Activated effector memory CD4-positive, alpha-beta T cell treated with anti-CD3 and anti-CD28 coated beads, Interleukin-2, amount 50 U/mL, for 16 hours (primary cell): ENCODE data around the gene CCDC27.
"Not testable (repeated sequence)": the region's sequence is repeated elsewhere in the genome, so short reads cannot be mapped to it uniquely, and the experiment has no call there.

Source experiments
- DNase-seq: peaks from one replicate; pipeline ENCODE4 v3.0.0-alpha.2; 2020

The CCDC27 gene

GRCh38 chr1:3740042-3740441 lies 12.2 kb upstream of the CCDC27 start:
- DNase-seq = no peak

GRCh38 chr1:3740752-3741151 lies 11.5 kb upstream of the CCDC27 start:
- DNase-seq = no peak

DNA sequence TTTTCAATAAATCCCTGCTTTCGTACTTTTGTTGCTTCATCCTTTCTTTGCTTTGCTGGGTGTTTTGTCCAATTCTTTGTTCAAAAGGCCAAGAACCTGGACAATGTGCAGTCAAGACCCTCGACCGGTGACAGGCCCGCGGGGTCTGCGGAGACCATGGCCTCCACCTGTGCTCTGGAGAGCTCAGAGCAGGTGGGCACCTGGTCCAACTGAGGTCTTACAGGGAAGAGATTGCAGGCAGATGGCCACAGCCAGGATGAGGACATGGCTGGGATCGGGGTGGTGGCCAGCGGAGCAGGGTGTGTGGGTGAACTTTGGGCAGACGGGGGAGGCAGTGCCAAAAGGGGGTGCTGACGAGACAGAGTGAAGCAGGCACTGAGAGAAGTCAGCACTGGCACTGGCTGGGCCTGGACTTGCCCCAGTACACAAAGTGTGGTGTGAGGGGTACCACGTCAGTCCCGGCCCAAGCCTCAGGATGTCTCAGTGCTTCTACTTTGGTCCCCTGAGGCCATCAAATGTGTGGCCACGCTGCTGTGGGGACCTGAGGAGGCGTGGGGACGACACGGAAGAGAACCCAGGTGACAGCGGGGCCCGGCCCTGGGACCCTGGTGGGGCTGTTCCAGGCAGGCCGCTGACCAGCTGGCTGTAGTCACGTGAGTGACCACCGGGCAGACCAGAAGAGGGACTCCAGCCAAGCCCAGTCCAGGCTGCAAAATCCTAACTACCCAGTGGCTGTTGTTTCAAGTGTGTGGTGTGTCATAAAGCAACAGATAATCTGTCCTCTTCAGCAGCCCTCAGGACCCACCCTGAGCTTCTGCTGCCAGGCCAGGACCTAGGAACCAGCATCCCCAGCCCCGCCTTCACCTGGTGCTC lies 10.4 kb upstream of the CCDC27 start:
- no peak for DNase-seq

- no peak for DNase-seq
Measured at GRCh38 chr1:3742439-3743298, 9.6 kb upstream of the CCDC27 start.

DNA sequence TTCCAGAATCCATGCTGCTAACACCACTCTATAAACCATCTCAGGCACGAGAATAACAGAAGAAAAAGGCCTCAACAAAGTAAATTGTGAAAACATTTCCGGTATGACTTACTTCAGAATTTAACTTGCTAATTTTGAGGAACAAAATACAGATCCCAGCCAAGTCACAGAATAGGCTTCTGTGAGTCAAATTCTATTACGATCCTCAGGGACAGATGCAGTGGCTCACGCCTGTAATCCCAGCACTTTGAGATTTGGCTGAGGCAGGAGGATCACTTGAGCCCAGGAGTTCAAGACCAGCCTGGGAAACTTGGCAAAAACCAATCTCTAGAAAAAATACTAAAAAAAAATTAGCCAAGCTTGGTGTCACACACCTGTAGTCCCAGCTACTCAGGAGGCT lies 8.8 kb upstream of the CCDC27 start:
- no peak for DNase-seq

DNA sequence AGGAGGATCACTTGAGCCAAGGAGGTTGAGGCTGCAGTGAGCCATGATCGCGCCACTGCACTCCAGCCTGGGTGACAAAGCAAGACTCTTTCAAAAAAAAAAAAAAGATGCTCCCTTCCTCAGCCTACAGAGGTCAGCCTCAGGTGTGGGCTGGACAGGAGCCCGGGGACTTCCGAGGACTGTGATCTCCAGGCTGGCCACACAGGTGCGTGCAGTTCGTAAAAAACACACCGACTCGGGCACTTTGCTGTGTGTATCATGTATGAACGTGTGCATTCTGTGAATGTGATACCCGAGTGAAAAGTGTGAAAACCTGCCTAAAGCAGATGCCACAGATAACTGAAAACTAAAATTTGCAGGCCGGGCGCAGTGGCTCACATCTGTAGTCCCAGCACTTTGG lies 8.4 kb upstream of the CCDC27 start:
- DNase-seq = no peak

- DNase-seq = no peak
Measured at GRCh38 chr1:3744646-3745045, 7.6 kb upstream of the CCDC27 start.

- DNase-seq = no peak
Measured at GRCh38 chr1:3745071-3745470, 7.2 kb upstream of the CCDC27 start.

DNA sequence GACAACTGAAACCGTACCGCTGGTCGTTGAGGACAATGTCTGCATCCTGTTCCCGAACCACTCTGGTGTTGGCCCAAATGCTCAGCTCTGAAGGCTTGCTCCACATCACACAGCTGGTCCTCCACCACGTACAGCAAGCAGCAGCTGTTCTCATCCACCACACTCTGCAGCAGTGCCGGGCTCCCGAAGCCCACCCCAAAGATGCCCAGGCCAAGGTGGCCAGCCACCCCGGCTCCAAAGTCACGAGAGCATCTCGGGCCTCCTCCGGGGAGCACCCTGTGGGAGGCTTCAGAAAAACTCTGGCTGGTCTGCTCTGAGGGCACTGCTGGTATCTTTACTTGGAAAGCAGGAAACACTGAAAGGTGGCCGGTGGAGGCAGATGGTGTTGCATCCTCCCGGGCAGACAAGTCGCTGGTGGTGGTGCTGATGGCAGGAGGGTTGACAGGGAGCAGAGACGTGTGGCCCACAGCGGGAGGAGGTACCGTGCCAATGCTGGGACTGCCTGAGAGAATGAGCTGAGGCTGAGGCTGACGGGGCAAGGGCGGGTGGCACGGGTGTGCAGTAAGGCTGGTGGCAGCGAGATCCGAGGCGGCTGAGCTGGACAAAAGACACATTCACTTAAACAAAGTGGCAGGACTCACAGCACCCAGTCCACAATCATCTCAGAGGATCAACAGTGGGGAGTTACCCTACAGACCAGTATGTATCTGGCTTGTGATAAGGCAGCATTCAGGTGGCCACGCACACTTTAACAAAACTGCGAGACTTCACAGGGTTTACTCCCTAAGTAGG lies 6.5 kb upstream of the CCDC27 start:
- DNase-seq = no peak

GRCh38 chr1:3746389-3746829 lies 5.8 kb upstream of the CCDC27 start:
- DNase-seq = no peak

DNA sequence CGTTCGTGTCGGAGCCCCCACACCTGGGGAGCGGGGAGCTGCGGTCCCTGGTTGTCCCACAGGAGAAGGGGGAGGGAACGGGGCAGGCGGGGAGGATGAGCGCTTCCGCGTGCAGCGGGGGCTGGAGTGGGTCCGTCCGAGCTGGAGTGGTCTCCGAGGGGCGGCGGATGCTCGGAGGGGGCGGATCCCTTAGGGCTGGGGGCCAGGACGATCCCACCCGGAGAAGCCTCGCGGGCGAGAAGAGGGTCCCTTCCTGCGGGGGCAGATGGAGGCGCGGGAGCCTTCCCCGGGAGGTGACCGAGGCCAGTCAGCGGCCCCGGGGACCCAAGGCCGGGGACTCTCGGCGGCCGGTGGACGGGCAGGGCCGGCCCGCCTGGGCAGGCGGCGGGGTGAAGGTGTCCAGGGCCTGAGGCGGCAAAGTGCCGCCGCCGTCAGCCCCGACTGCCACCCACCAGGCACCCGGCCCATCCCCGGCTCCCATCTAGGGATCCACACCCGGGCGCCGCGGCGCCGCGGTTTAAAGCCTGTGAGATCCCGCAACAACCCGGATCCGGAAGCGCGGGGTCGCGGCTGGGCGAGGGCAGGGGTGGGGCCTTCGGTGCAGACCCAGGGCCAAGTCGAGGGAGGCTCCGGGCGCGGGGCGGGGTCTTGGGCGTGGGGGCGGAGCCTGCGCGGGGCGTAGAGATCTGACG lies 5.3 kb upstream of the CCDC27 start:
- DNase-seq = peak; percentile 95

- no peak for DNase-seq
Measured at GRCh38 chr1:3747522-3747848, 4.8 kb upstream of the CCDC27 start.

DNA sequence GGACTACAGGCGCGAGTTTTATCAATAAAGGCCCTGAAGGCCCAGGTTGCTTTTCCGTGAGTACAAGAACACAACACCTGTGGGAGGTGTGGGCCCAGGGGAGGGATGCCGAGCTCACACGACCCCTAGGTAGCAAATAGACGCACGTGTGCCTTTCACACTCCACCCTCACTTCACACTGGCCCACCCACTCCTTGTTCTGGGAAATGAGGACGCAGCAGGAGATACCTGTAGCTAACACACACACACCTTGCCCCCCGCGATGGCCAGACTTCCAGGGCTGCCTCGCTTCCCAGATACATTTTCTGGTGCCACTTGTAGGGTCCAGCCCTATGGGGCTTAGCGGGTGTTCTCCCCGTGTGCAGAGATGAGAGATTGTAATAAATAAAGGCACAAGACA lies 4.3 kb upstream of the CCDC27 start:
- no peak for DNase-seq

GRCh38 chr1:3748316-3748900 lies 3.8 kb upstream of the CCDC27 start:
- DNase-seq = not testable (repeated sequence)

GRCh38 chr1:3749512-3749911 lies 2.7 kb upstream of the CCDC27 start:
- no peak for DNase-seq

DNA sequence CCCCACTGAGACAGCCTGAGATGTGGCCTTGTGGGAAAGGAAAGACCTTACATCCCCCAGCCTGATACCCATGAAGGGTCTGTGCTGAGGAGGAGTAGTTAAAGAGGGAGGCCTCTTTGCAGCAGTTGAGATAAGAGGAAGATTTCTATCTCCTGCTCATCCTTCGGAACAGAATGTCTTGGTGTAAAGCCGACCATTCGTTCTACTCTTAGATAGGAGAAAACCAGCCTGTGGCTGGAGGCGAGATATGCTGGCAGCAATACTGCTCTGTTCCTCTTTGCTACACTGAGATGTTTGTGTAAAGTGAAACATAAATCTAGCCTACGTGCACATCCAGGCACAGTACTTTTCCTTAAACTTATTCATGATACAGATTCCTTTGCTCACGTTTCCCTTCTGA lies 1.5 kb upstream of the CCDC27 start:
- DNase-seq = no peak

DNA sequence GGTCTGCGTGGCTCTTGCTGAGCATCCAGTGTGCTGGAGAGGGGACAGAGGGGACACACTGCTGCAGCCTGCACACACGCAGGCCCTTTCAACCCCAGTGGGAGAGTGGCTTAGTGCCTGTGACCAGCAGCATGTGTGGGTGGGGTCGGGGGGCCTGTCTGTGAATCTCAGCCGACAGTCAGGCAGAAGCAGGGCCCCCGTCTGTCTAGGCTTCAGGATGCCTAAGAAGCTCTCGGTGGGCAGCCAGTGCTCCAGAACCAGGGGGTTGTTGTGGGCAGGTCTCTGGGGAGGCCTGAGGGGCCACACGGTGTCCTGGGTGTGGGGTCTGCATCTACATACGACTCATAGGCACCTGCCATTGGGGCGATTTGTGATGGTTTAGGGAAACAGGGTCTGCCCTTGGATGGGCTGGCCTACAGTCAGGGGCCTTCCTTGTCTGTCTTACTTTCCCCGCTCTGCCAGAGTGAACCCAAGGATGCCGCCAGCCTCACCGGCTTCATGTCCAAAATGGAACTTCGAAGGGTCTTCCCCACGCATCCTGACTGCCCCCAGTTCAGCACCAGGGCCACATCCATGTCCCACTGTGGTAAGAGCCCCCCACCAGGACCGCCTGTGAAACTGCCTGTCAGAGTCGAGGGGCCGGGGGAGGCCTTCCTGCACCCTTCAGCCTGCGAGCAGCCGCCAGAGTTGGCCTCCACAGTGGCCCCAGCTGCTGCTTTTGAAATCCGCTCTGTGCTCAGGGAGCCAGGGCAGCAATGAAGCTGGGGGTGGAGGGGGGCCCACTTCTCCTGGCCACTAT lies 1.6 kb downstream of the CCDC27 start:
- no peak for DNase-seq

GRCh38 chr1:3756394-3756793 lies 4.1 kb downstream of the CCDC27 start:
- DNase-seq = no peak

DNA sequence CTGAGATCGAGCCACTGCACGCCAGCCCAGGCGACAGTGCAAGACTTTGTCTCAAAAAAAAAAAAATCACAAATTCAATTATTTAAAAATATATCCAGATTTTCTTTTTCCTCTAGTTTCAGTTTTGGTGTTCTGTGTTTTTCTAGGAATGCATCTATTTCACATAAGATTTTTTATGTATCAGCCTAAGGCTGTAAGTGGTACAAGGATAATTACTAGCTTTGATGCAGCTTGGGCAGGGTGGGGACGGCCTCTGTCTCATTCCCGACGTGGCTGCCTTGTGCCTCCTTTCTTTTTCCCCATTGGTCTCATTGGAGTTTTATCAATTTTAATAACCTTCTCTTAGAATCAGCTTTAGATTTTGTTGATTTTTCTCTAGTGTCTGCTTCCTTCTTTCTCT lies 6.9 kb downstream of the CCDC27 start:
- no peak for DNase-seq

DNA sequence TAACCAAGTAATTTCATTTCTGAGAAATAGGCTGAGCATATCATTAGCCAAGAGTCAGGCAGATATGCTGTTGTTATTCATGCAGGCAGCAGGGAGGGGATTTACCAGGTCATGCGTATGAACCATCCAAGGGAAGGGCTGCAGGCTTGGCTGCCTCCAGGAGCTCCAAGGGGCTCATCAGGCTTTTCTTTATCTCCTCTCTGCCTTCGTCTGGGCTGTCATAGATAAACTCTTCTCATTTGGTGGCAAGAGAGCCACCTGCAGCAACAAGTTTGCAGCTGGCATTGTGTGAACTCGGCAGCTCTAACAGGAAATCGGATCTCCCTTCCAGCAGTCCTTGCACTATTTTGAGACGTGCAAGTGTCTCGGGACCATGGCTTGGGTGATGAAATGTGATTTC lies 7.5 kb downstream of the CCDC27 start:
- DNase-seq = no peak

DNA sequence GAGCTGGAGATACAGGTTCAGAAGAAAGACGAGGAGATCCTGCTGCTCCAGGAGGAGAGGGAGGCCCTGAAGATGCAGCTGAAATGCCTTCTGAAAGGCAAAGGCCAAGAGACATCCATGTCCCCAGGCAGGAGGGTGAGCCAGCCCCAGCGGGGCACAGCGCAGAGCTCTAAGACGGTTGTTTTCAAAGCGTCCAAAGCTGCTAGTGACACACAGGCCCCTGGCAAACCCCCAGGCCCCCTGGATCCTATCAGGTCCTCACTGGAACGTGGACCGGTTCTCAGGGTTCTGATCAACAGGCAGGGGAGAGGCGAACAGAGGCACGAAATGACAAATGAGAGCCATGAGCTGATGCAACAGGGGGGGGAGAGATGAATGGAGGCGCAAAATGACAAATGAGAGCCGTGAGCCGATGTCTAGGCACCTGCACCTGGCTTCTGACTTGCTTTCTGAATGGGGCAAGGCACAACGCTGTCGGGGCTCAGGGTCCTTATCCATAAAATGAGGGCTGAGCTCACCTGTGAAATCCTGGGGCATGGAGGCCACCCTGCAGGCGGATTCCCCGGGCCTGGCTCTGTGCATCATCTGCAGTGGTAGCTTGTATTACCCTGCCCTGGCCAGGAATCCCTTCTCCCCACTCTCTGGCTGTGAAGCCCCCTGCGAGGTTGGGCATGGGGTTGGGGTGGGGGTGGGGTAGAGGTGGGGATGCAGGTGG lies 9.2 kb downstream of the CCDC27 start:
- no peak for DNase-seq
